ENCODE results near the gene TTC34. TPM values are rescaled to one million over a fixed set of nuclear protein-coding genes. Genes with fewer than 3 reads are reported as not detected.
"Not testable (repeated sequence)": the region's sequence is repeated elsewhere in the genome, so short reads cannot be mapped to it uniquely, and the experiment has no call there.

The TTC34 gene
- total RNA-seq, 1 donor from 2014 or later = 3.1 TPM

GRCh38 chr1:2686091-2686863 is 115.2 kb downstream of the TTC34 start:
- peak; percentile 1 for DNase-seq (ENCODE audit: extremely low spot score, unreplicated experiment)
- H3K27me3 Mint-ChIP-seq; H3K4me3 Mint-ChIP-seq; H3K4me1 Mint-ChIP-seq (ENCODE audit: unreplicated experiment); H3K27ac Mint-ChIP-seq; H3K9me3 Mint-ChIP-seq; H3K36me3 Mint-ChIP-seq: not testable (repeated sequence)

- not testable (repeated sequence) for H3K9me3 Mint-ChIP-seq; H3K27ac Mint-ChIP-seq; H3K36me3 Mint-ChIP-seq; H3K4me3 Mint-ChIP-seq; H3K27me3 Mint-ChIP-seq; H3K4me1 Mint-ChIP-seq (ENCODE audit: unreplicated experiment)
- peak; percentile 11 for DNase-seq (ENCODE audit: extremely low spot score, unreplicated experiment)
These were observed 115.8 kb downstream of the TTC34 start for GRCh38 chr1:2685671-2686070.

GRCh38 chr1:2684878-2685277 is 116.6 kb downstream of the TTC34 start:
- H3K4me3 Mint-ChIP-seq; H3K9me3 Mint-ChIP-seq; H3K4me1 Mint-ChIP-seq (ENCODE audit: unreplicated experiment): not testable (repeated sequence)

GRCh38 chr1:2684000-2684399 is 117.5 kb downstream of the TTC34 start:
- peak; percentile 75 for DNase-seq (ENCODE audit: extremely low spot score, unreplicated experiment)
- not testable (repeated sequence) for H3K27ac Mint-ChIP-seq; H3K27me3 Mint-ChIP-seq; H3K4me1 Mint-ChIP-seq (ENCODE audit: unreplicated experiment); H3K36me3 Mint-ChIP-seq; H3K9me3 Mint-ChIP-seq; H3K4me3 Mint-ChIP-seq

More at GRCh38 chr1:2684878-2685277, 116.6 kb downstream of the TTC34 start:
- H3K36me3 Mint-ChIP-seq, H3K27me3 Mint-ChIP-seq, H3K27ac Mint-ChIP-seq: not testable (repeated sequence)
- peak; percentile 25 for DNase-seq (ENCODE audit: extremely low spot score, unreplicated experiment)

- H3K4me3 Mint-ChIP-seq; H3K9me3 Mint-ChIP-seq; H3K27me3 Mint-ChIP-seq; H3K27ac Mint-ChIP-seq; H3K36me3 Mint-ChIP-seq; H3K4me1 Mint-ChIP-seq (ENCODE audit: unreplicated experiment): not testable (repeated sequence)
- peak; percentile 62 for DNase-seq (ENCODE audit: extremely low spot score, unreplicated experiment)
These were observed 118.2 kb downstream of the TTC34 start for GRCh38 chr1:2683321-2683741.

GRCh38 chr1:2682879-2683278 is 118.6 kb downstream of the TTC34 start:
- not testable (repeated sequence) for H3K36me3 Mint-ChIP-seq; H3K4me3 Mint-ChIP-seq; H3K27ac Mint-ChIP-seq; H3K27me3 Mint-ChIP-seq; H3K9me3 Mint-ChIP-seq; H3K4me1 Mint-ChIP-seq (ENCODE audit: unreplicated experiment)
- DNase-seq (ENCODE audit: extremely low spot score, unreplicated experiment) = peak; percentile 73

- H3K27ac Mint-ChIP-seq; DNase-seq (ENCODE audit: extremely low spot score, unreplicated experiment); H3K27me3 Mint-ChIP-seq; H3K36me3 Mint-ChIP-seq; H3K9me3 Mint-ChIP-seq; H3K4me3 Mint-ChIP-seq; H3K4me1 Mint-ChIP-seq (ENCODE audit: unreplicated experiment): not testable (repeated sequence)
These were observed 124.8 kb downstream of the TTC34 start for GRCh38 chr1:2676726-2677125.

GRCh38 chr1:2671656-2672055 is 129.8 kb downstream of the TTC34 start:
- peak; percentile 88 for DNase-seq (ENCODE audit: extremely low spot score, unreplicated experiment)
- H3K9me3 Mint-ChIP-seq; H3K27ac Mint-ChIP-seq; H3K27me3 Mint-ChIP-seq; H3K36me3 Mint-ChIP-seq; H3K4me3 Mint-ChIP-seq; H3K4me1 Mint-ChIP-seq (ENCODE audit: unreplicated experiment): not testable (repeated sequence)

- H3K4me3 Mint-ChIP-seq; H3K4me1 Mint-ChIP-seq (ENCODE audit: unreplicated experiment); H3K36me3 Mint-ChIP-seq; H3K27me3 Mint-ChIP-seq; H3K27ac Mint-ChIP-seq; H3K9me3 Mint-ChIP-seq: not testable (repeated sequence)
- DNase-seq (ENCODE audit: extremely low spot score, unreplicated experiment) = peak; percentile 98
These were observed 141.7 kb downstream of the TTC34 start for GRCh38 chr1:2659806-2660205.

- DNase-seq (ENCODE audit: extremely low spot score, unreplicated experiment) = peak; percentile 92
- H3K9me3 Mint-ChIP-seq; H3K4me3 Mint-ChIP-seq; H3K4me1 Mint-ChIP-seq (ENCODE audit: unreplicated experiment); H3K27me3 Mint-ChIP-seq; H3K36me3 Mint-ChIP-seq; H3K27ac Mint-ChIP-seq: not testable (repeated sequence)
These were observed 143.6 kb downstream of the TTC34 start for GRCh38 chr1:2657909-2658308.

- peak; percentile 94 for DNase-seq (ENCODE audit: extremely low spot score, unreplicated experiment)
- not testable (repeated sequence) for H3K4me3 Mint-ChIP-seq; H3K36me3 Mint-ChIP-seq; H3K27me3 Mint-ChIP-seq; H3K9me3 Mint-ChIP-seq; H3K4me1 Mint-ChIP-seq (ENCODE audit: unreplicated experiment); H3K27ac Mint-ChIP-seq
These were observed 144.4 kb downstream of the TTC34 start for GRCh38 chr1:2657124-2657523.

- H3K36me3 Mint-ChIP-seq; DNase-seq (ENCODE audit: extremely low spot score, unreplicated experiment); H3K27ac Mint-ChIP-seq; H3K9me3 Mint-ChIP-seq; H3K27me3 Mint-ChIP-seq; H3K4me3 Mint-ChIP-seq; H3K4me1 Mint-ChIP-seq (ENCODE audit: unreplicated experiment): not testable (repeated sequence)
These were observed 145.7 kb downstream of the TTC34 start for GRCh38 chr1:2655598-2656434.

- not testable (repeated sequence) for H3K4me1 Mint-ChIP-seq (ENCODE audit: unreplicated experiment); DNase-seq (ENCODE audit: extremely low spot score, unreplicated experiment); H3K27ac Mint-ChIP-seq; H3K9me3 Mint-ChIP-seq; H3K4me3 Mint-ChIP-seq; H3K27me3 Mint-ChIP-seq; H3K36me3 Mint-ChIP-seq
These were observed 147.0 kb downstream of the TTC34 start for GRCh38 chr1:2654443-2654948.

GRCh38 chr1:2653741-2654442 is 147.6 kb downstream of the TTC34 start:
- H3K36me3 Mint-ChIP-seq; H3K9me3 Mint-ChIP-seq; H3K4me1 Mint-ChIP-seq (ENCODE audit: unreplicated experiment); H3K27ac Mint-ChIP-seq; H3K27me3 Mint-ChIP-seq; H3K4me3 Mint-ChIP-seq: not testable (repeated sequence)
- peak; percentile 88 for DNase-seq (ENCODE audit: extremely low spot score, unreplicated experiment)

All from type B pancreatic cell (in vitro differentiated cells).